ENCODE data around the gene HCRT. TPM values are rescaled to one million over a fixed set of nuclear protein-coding genes. Genes with fewer than 3 reads are reported as not detected.

Gene HCRT
- total and polyA plus RNA-seq, 2 of the 8 experiments (the other 6 are each of a cell fraction or from before 2014, with no cell fraction given), result not detected

DNA sequence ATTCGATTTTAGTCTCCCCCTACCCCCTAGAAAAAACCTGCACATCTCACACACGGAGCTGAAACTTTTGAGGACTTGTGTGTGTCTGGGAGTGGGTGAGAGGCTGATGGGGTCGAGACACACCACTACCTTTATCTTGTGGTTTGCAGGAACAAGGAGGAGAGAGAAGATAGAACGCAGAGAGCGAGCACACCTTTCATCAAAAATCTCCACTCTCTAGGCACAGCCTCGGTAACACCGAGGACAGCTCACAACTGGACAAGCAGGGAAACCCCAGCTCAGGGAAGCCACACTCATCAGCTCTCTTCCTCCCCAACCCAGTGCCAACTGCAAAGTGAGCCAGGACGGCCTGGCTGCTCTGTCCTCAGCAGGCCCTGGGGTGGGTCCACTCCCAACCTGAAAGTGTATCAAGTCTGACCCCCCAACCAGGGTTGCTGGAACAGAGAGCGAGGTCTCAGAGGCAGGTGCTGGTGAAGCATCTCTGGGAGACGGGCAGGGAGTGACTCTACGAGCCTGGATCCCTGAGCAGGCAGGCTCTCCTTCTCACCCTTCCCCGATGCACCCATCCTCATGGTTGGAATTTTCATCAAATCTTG, 14.3 kb upstream of the HCRT start:
- H3K27me3 ChIP-seq (replicated peaks in 1 of 4; ENCODE audit: control insufficient read depth in 3 of 4, extremely low read depth in 1 of 4, insufficient read depth in 3 of 4, low read length in 3 of 4), result no peaks in the 10 kb centered on the region
- H3K4me3 ChIP-seq (ENCODE audit: extremely low read depth in 1 of 4, insufficient read depth in 2 of 4, low read depth in 3 of 4, low read length in 4 of 4), result no peak overlapping the region
- H2AFZ ChIP-seq (ENCODE audit: low read length), result no peak overlapping the region
- FAIRE-seq (no peak), DNase-seq (ENCODE audit: low read depth in 1 of 2, low spot score in 2 of 2) (no peak)
- ChIA-PET CTCF (ENCODE audit: partially characterized antibody) (interaction anchor here (1.2 to 7.4 kb wide), 4 partner anchors 13 to 180 kb away, joined by 3 to 34 read pairs (median 8); partner anchors contain the start of gene NKIRAS2), POLR2A (ENCODE audit: partially characterized antibody) (interaction anchor here (1.1 to 1.2 kb wide), 2 partner anchors 11 to 112 kb away, joined by 3 read pairs; no protein-coding TSS in a partner anchor)
- no peaks in the 10 kb centered on the region for H3K9me3 ChIP-seq (ENCODE audit: insufficient read depth in 2 of 2, low read depth in 1 of 2, low read length in 1 of 2)
- no peaks in the 10 kb centered on the region for H3K23me2 ChIP-seq (ENCODE audit: low read depth, low read length)
- no peak overlapping the region for H2AK5ac ChIP-seq (ENCODE audit: low read depth, low read length)
- no peak overlapping the region for H3K56ac ChIP-seq (replicated peaks; ENCODE audit: insufficient read length, low read depth, low read length)
- no peak overlapping the region; the same call in 1 of the 2 replicates for H3K27ac ChIP-seq (ENCODE audit: low read depth, low read length)
- H2BK5ac ChIP-seq (ENCODE audit: low read depth, low read length), result 0 out of 2 replicates have a peak overlapping the region, but pooled peaks have one; percentile 35
- no peaks in the 10 kb centered on the region for H3K79me1 ChIP-seq (ENCODE audit: low read depth, low read length)
- H3K4me1 ChIP-seq (replicated peaks in 1 of 4; ENCODE audit: control insufficient read depth in 3 of 4, insufficient read depth in 4 of 4, low read length in 3 of 4), result no peaks in the 10 kb centered on the region
- no peak overlapping the region for H2BK12ac ChIP-seq (ENCODE audit: low read depth, low read length)
- H3K9ac ChIP-seq (replicated peaks in 1 of 4; ENCODE audit: extremely low read depth in 1 of 4, low read depth in 3 of 4, low read length in 3 of 4), result no peak overlapping the region
- no peak overlapping the region for H4K8ac ChIP-seq (ENCODE audit: extremely low read depth, insufficient read depth, low read length)
- H2BK120ac ChIP-seq (replicated peaks; ENCODE audit: low read depth, low read length), result no peak overlapping the region
- peaks cover 0 to 9% (median 4%) of the 10 kb centered on the region in 4 experiments; a peak in 5 of 8 replicates for H3K36me3 ChIP-seq (ENCODE audit: control insufficient read depth in 2 of 4, insufficient read depth in 4 of 4, low read length in 3 of 4)
- no peak overlapping the region for H3K4me2 ChIP-seq (ENCODE audit: insufficient read depth in 1 of 2, low read depth in 2 of 2, low read length in 2 of 2)
- no peak overlapping the region for H2BK15ac ChIP-seq (ENCODE audit: low read length)
- TF ChIP-seq TCF12 (IDR thresholded peaks at IDR 0.05; ENCODE audit: low read depth, low read length), result no peak
- TF ChIP-seq MAFK (IDR thresholded peaks at IDR 0.05; ENCODE audit: low read depth, low read length), result no peak
- TF ChIP-seq TBP (IDR thresholded peaks at IDR 0.05; ENCODE audit: low read depth, low read length), result no peak
- WGBS, 2 experiments (ENCODE audit: extremely low coverage in 1 of 2, insufficient coverage in 1 of 2, insufficient read length in 1 of 2, insufficient replicate concordance in 2 of 2, low coverage in 1 of 2, low lambda C conversion rate in 2 of 2, missing lambda C conversion rate in 1 of 2), result 84% methylated on average over 12 of the region's 12 CpGs; no CpG with 5 or more reads in 1 of the 2 experiments
- no peak overlapping the region for H3K4ac ChIP-seq (replicated peaks; ENCODE audit: insufficient read length, low read depth, low read length)
- no peak overlapping the region for H4K91ac ChIP-seq (replicated peaks; ENCODE audit: insufficient read length, low read length)
- no peak overlapping the region for H3K18ac ChIP-seq (ENCODE audit: extremely low read depth, low read length)
- H3K14ac ChIP-seq (ENCODE audit: insufficient read length), result no peak overlapping the region
- H4K5ac ChIP-seq (ENCODE audit: insufficient read length, low read depth, low read length), result no peak overlapping the region
- H2BK20ac ChIP-seq (ENCODE audit: low read length), result no peak overlapping the region
- H3K23ac ChIP-seq (ENCODE audit: insufficient read length), result no peak overlapping the region
- no peaks in the 10 kb centered on the region for H3K79me2 ChIP-seq (ENCODE audit: control insufficient read depth in 1 of 2, insufficient read depth in 2 of 2, low read length in 2 of 2)
- H4K20me1 ChIP-seq (replicated peaks in 1 of 2; ENCODE audit: control insufficient read depth in 1 of 2, insufficient read depth in 2 of 2, low read length in 2 of 2), result no peaks in the 10 kb centered on the region

Measured in H1 (cell line).